SK-N-SH (cell line): ENCODE data around the gene TMEM132D. TPM values are rescaled to one million over a fixed set of nuclear protein-coding genes. Genes with fewer than 3 reads are reported as not detected.

ENCODE experiments used
- CTCF ChIA-PET: fragments of 300-600, 350-600 bp; formaldehyde crosslinking; extraction: SDS; loops from one replicate; lab custom pipeline; 2021; lab: Yijun Ruan, JAX
- POLR2A ChIA-PET: fragments of 350-600 bp; sonication (Branson Sonifier 250); formaldehyde crosslinking; extraction: SDS; loops from one replicate; lab custom pipeline; 2020; ENCODE audit warnings: antibody characterized with exemption, inconsistent platforms; lab: Yijun Ruan, JAX
- DNase-seq: peaks from one replicate; pipeline ENCODE4 v3.0.0; 2012
- H2AFZ ChIP-seq: fragments of 200-600 bp; sonication (generic); 2 replicates; pipeline ENCODE4 v1.8.1; 2016; ENCODE audit warnings: antibody characterized with exemption, mild to moderate bottlenecking, low read depth
- H3F3A ChIP-seq: fragments of 200-600 bp; sonication (generic); replicated peaks from 2 replicates; pipeline ENCODE3; 2016; ENCODE audit warnings: antibody characterized with exemption, mild to moderate bottlenecking; ENCODE audit not compliant: insufficient read depth
- H3K27ac ChIP-seq, 2 experiments: fragments of 200-500 bp in 1 of 2; fragments of 200-600 bp in 1 of 2; sonication (Bioruptor generic) in 1 of 2; sonication (generic), shearing (Covaris generic) in 1 of 2; 2 replicates each; pipeline versions ENCODE4 v1.5.1 to v1.6.1; 2014 to 2016; ENCODE audit warnings: low read depth in 2 of 2, inconsistent platforms in 1 of 2, low read length in 1 of 2, mild to moderate bottlenecking in 1 of 2, mixed read lengths in 1 of 2
- H3K27me3 ChIP-seq: fragments of 200-600 bp; sonication (generic), shearing (Covaris generic); 2 replicates; pipeline ENCODE4 v1.6.1; 2016; ENCODE audit warnings: mixed run types; ENCODE audit not compliant: insufficient read depth
- H3K36me3 ChIP-seq, 2 experiments: fragments of 200-500 bp in 1 of 2; fragments of 200-600 bp in 1 of 2; sonication (Bioruptor generic) in 1 of 2; sonication (generic) in 1 of 2; replicated peaks in 1 of 2; 2 replicates each; pipeline versions ENCODE3 to v1.5.1; 2014 to 2016; ENCODE audit warnings: low read length in 1 of 2, mild to moderate bottlenecking in 1 of 2; ENCODE audit not compliant: insufficient read depth in 2 of 2, control insufficient read depth in 1 of 2
- H3K4me1 ChIP-seq, 2 experiments: fragments of 200-500 bp in 1 of 2; fragments of 200-600 bp in 1 of 2; sonication (Bioruptor generic) in 1 of 2; sonication (generic), shearing (Covaris generic) in 1 of 2; 2 replicates each; pipeline versions ENCODE4 v1.5.1 to v1.6.1; 2014 to 2016; ENCODE audit warnings: low read depth in 1 of 2, low read length in 1 of 2, mixed run types in 1 of 2; ENCODE audit not compliant: insufficient read depth in 2 of 2, control insufficient read depth in 1 of 2
- H3K4me2 ChIP-seq: fragments of 200-600 bp; sonication (generic), shearing (Covaris generic); 2 replicates; pipeline ENCODE4 v1.6.1; 2017; ENCODE audit warnings: mixed run types
- H3K4me3 ChIP-seq, 2 experiments: fragments of 200-500 bp in 1 of 2; fragments of 200-600 bp in 1 of 2; sonication (Bioruptor generic) in 1 of 2; sonication (generic), shearing (Covaris generic) in 1 of 2; 2 replicates each; pipeline versions ENCODE4 v1.5.1 to v1.8.1; 2014 to 2016; ENCODE audit warnings: low read depth in 2 of 2, inconsistent platforms in 1 of 2, low read length in 1 of 2, mild to moderate bottlenecking in 1 of 2, mixed read lengths in 1 of 2, moderate library complexity in 1 of 2
- H3K79me2 ChIP-seq: fragments of 200-600 bp; sonication (generic); 2 replicates; pipeline ENCODE4 v1.8.1; 2017; ENCODE audit warnings: mild to moderate bottlenecking; ENCODE audit not compliant: insufficient read depth
- H3K9ac ChIP-seq: fragments of 200-600 bp; sonication (generic); 2 replicates; pipeline ENCODE4 v1.6.1; 2017; ENCODE audit warnings: mixed run types
- H3K9me2 ChIP-seq: fragments of 200-600 bp; sonication (generic); 2 replicates; pipeline ENCODE4 v1.6.1; 2017; ENCODE audit warnings: mixed run types
- H3K9me3 ChIP-seq: fragments of 200-600 bp; sonication (generic); 2 replicates; pipeline ENCODE4 v1.6.1; 2017; ENCODE audit warnings: mixed run types, mild to moderate bottlenecking, moderate library complexity
- H4K20me1 ChIP-seq: fragments of 200-600 bp; sonication (generic); 2 replicates; pipeline ENCODE4 v1.6.1; 2017; ENCODE audit warnings: mild to moderate bottlenecking, mixed run types; ENCODE audit not compliant: insufficient read depth
- CHD2 ChIP-seq: fragments of 150-350 bp; IDR thresholded peaks from 2 replicates; pipeline ENCODE4 v1.6.1; 2018; ENCODE audit warnings: low read length; ENCODE audit not compliant: partially characterized antibody
- CTCF ChIP-seq: fragments of 200-600 bp; sonication (generic); IDR thresholded peaks from 2 replicates; pipeline ENCODE4 v1.6.1; 2017; ENCODE audit warnings: antibody characterized with exemption, mild to moderate bottlenecking, moderate library complexity
- EP300 ChIP-seq, 2 experiments: IDR thresholded peaks; 2 replicates each; pipeline versions ENCODE4 v1.4.0 to v1.6.1; 2012; ENCODE audit warnings: borderline replicate concordance in 1 of 2, low read depth in 1 of 2, low read length in 1 of 2
- FOSL2 ChIP-seq: IDR thresholded peaks from 2 replicates; pipeline ENCODE4 v1.4.0; 2012; ENCODE audit warnings: low read depth, mild to moderate bottlenecking, moderate library complexity, borderline replicate concordance
- GABPA ChIP-seq: IDR thresholded peaks from 2 replicates; pipeline ENCODE4 v1.4.0; 2012; ENCODE audit warnings: low read depth, mild to moderate bottlenecking
- GATA2 ChIP-seq: sonication (generic); formaldehyde crosslinking; IDR thresholded peaks from 2 replicates; pipeline ENCODE4 v1.5.0; 2020; ENCODE audit warnings: mild to moderate bottlenecking, missing genetic modification reagents
- IRF3 ChIP-seq: fragments of 150-350 bp; IDR thresholded peaks from 2 replicates; pipeline ENCODE4 v1.6.1; 2016; ENCODE audit warnings: mild to moderate bottlenecking, low read depth, low read length
- JUND ChIP-seq: IDR thresholded peaks from 2 replicates; pipeline ENCODE4 v1.4.0; 2012
- MXI1 ChIP-seq: IDR thresholded peaks from 2 replicates; pipeline ENCODE4 v1.6.1; 2012; ENCODE audit warnings: mild to moderate bottlenecking, low read depth, low read length, improper control_type of control experiment
- NFIC ChIP-seq: IDR thresholded peaks from 2 replicates; pipeline ENCODE4 v1.4.0; 2012; ENCODE audit warnings: borderline replicate concordance
- POLR2AphosphoS5 ChIP-seq: IDR thresholded peaks from 2 replicates; pipeline ENCODE4 v1.6.1; 2012; ENCODE audit warnings: low read depth, low read length
- REST ChIP-seq: IDR thresholded peaks from 2 replicates; pipeline ENCODE4 v1.6.1; 2012; ENCODE audit warnings: mild to moderate bottlenecking, low read depth, low read length, moderate library complexity
- SMC3 ChIP-seq: IDR thresholded peaks from 2 replicates; pipeline ENCODE4 v1.6.1; 2012; ENCODE audit warnings: low read depth, low read length, improper control_type of control experiment
- TAF1 ChIP-seq: IDR thresholded peaks from 2 replicates; pipeline ENCODE4 v1.6.1; 2012; ENCODE audit warnings: low read depth, mild to moderate bottlenecking, low read length, moderate library complexity, borderline replicate concordance
- TCF12 ChIP-seq: IDR thresholded peaks from 2 replicates; pipeline ENCODE4 v1.4.0; 2012
- TEAD4 ChIP-seq: IDR thresholded peaks from 2 replicates; pipeline ENCODE4 v1.4.0; 2012; ENCODE audit warnings: mild to moderate bottlenecking, borderline replicate concordance; ENCODE audit not compliant: insufficient read depth
- USF2 ChIP-seq: fragments of 150-350 bp; IDR thresholded peaks from 2 replicates; pipeline ENCODE4 v1.6.1; 2017; ENCODE audit warnings: antibody characterized with exemption, low read length, low read depth, borderline replicate concordance
- YY1 ChIP-seq: IDR thresholded peaks from 2 replicates; pipeline ENCODE4 v1.4.0; 2012; ENCODE audit warnings: low read depth, mild to moderate bottlenecking
- WGBS: methylation state at CpG from one replicate; pipeline ENCODE4 v1.1.6; 2017; ENCODE audit warnings: low lambda C conversion rate; 5-methylcytosine and 5-hydroxymethylcytosine counted together
- polyA plus RNA-seq, 3 experiments: library from polyadenylated mRNA; depleted of rRNA; stranded (reverse); fragments of >200 nt; gene quantifications; 2 replicates each; pipeline ENCODE4 v1.2.3, GENCODE V29; 2012
- TF ChIP-seq, protein P1 (sequence below): IDR thresholded peaks from 2 replicates; pipeline ENCODE4 v1.4.0; 2012; ENCODE audit warnings: low read depth, borderline replicate concordance

TMEM132D gene
- polyA plus RNA-seq, 1 of the 3 experiments (the other 2 are of a cell fraction): not detected

DNA sequence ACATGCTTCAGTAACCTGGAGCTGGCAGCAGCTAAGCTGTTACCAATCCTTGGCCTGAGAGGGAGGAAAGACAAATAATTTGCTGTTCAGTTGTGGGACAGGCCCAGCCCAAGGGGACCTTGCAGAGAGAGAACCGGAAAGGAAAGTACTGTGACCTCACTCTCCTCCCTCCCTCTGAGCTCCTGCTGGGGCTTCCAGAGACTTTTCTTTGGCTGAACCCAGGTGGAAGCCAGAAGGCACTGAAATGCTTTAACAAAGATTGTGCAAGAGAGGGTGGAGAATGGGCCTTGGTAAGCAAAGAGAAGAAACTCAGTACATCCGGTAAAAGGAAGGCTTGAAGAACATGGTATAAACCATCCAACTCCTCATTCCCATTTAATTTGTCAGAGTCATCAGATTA is 593.5 kb downstream of the TMEM132D start:
- 29% methylated on average over 2 of the region's 2 CpGs for WGBS
- Histone ChIP-seq H2AFZ (no peak overlapping the region), H3K9ac (no peak overlapping the region), H3K4me2 (no peak overlapping the region), H4K20me1 (no peaks in the 10 kb centered on the region), H3K9me2 (no peaks in the 10 kb centered on the region), H3K27ac (no peak overlapping the region), H3K9me3 (no peaks in the 10 kb centered on the region), H3K4me1 (no peaks in the 10 kb centered on the region), H3K4me3 (no peak overlapping the region), H3K79me2 (no peaks in the 10 kb centered on the region), H3K36me3 (no peaks in the 10 kb centered on the region), H3K27me3 (no peaks in the 10 kb centered on the region), H3F3A (no peaks in the 10 kb centered on the region)
- no peak for TF ChIP-seq CHD2
- no peak for TF ChIP-seq TEAD4
- TF ChIP-seq SMC3: no peak
- TF ChIP-seq, protein P1, sequence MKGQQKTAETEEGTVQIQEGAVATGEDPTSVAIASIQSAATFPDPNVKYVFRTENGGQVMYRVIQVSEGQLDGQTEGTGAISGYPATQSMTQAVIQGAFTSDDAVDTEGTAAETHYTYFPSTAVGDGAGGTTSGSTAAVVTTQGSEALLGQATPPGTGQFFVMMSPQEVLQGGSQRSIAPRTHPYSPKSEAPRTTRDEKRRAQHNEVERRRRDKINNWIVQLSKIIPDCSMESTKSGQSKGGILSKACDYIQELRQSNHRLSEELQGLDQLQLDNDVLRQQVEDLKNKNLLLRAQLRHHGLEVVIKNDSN: no peak
- ChIA-PET POLR2A (interaction anchor here (0.6 kb wide), 1 partner anchor 280 kb away, joined by 4 read pairs; no protein-coding TSS in a partner anchor), CTCF (no interaction called here)
- no peak for DNase-seq

- DNase-seq: no peak
- ChIA-PET CTCF (no interaction called here), POLR2A (no interaction called here)
- H4K20me1 ChIP-seq: no peaks in the 10 kb centered on the region
- 10% methylated on average over 4 of the region's 4 CpGs for WGBS
- no peaks in the 10 kb centered on the region for H3K4me1 ChIP-seq
- H3K4me2 ChIP-seq: no peak overlapping the region
- H3K9ac ChIP-seq: no peak overlapping the region
- H3K4me3 ChIP-seq: no peak overlapping the region
- H3K9me3 ChIP-seq: no peaks in the 10 kb centered on the region
- TF ChIP-seq TEAD4 (no peak), GATA2 (CRISPR knock-in tag) (no peak), REST (no peak), TAF1 (no peak), YY1 (no peak), MXI1 (no peak), USF2 (no peak), EP300 (IDR thresholded peaks at IDR 0.05; ENCODE audit: borderline replicate concordance in 1 of 2, low read depth in 1 of 2, low read length in 1 of 2) (no peak), CTCF (no peak), FOSL2 (no peak), NFIC (no peak), IRF3 (no peak), TCF12 (no peak), POLR2AphosphoS5 (no peak), GABPA (no peak), SMC3 (no peak), JUND (no peak)
- TF ChIP-seq, protein P1: no peak
- H2AFZ ChIP-seq: no peak overlapping the region
- no peaks in the 10 kb centered on the region for H3K36me3 ChIP-seq
- H3K27me3 ChIP-seq: no peaks in the 10 kb centered on the region
- no peak overlapping the region for H3K27ac ChIP-seq
- no peaks in the 10 kb centered on the region for H3K79me2 ChIP-seq
- no peaks in the 10 kb centered on the region for H3K9me2 ChIP-seq
- H3F3A ChIP-seq: no peaks in the 10 kb centered on the region
Observed at GRCh38 chr12:129305851-129306250, 598.0 kb downstream of the TMEM132D start.
